Adrenal gland (tissue), 12 donors: ENCODE results near the gene MMEL1. TPM values are rescaled to one million over a fixed set of nuclear protein-coding genes. Genes with fewer than 3 reads are reported as not detected.

Experiments used
- DNase-seq, 7 donors: peaks; one replicate each; pipeline ENCODE4 v3.0.0-alpha.2; 2019 to 2020
- H3K27ac ChIP-seq, 5 donors: fragments of 200-600 bp; sonication (generic) in 4 of 5; 1 replicate in 3 of 5; 2 replicates in 2 of 5; pipeline versions ENCODE4 v1.5.1 to v1.8.0; 2016 to 2020; ENCODE audit warnings: mild to moderate bottlenecking in 1 of 5
- H3K27me3 ChIP-seq: fragments of 200-600 bp; 2 replicates; pipeline ENCODE4 v1.8.0; 2021
- H3K36me3 ChIP-seq, 2 donors: fragments of 200-600 bp; replicated peaks in 1 of 2; 1 replicate in 1 of 2; 2 replicates in 1 of 2; pipeline versions ENCODE4 v1.5.1 to v1.8.0; 2018 to 2022
- H3K4me1 ChIP-seq, 2 donors: fragments of 200-600 bp; replicated peaks in 1 of 2; 1 replicate in 1 of 2; 2 replicates in 1 of 2; pipeline versions ENCODE4 v1.5.1 to v1.8.0; 2018 to 2021
- H3K4me3 ChIP-seq, 4 donors: fragments of 200-600 bp; sonication (generic) in 3 of 4; one replicate each; pipeline ENCODE4 v1.5.1; 2016 to 2018
- H3K9me3 ChIP-seq, 3 donors: fragments of 200-600 bp; sonication (generic) in 1 of 3; replicated peaks in 1 of 3; 1 replicate in 2 of 3; 2 replicates in 1 of 3; pipeline versions ENCODE4 v1.5.1 to v1.8.0; 2016 to 2021
- CTCF ChIP-seq, 6 experiments: fragments of 450-650 bp in 4 of 6; fragments of 200-600 bp in 2 of 6; sonication (generic) in 1 of 6; IDR thresholded peaks; 1 replicate in 5 of 6; 2 replicates in 1 of 6; pipeline versions ENCODE4 v1.5.1 to v1.8.0; 2016 to 2021; ENCODE audit warnings: antibody characterized with exemption in 6 of 6, mild to moderate bottlenecking in 2 of 6, moderate library complexity in 1 of 6
- POLR2A ChIP-seq, 2 donors: fragments of 450-650 bp; IDR thresholded peaks; one replicate each; pipeline ENCODE4 v1.6.1; 2017; ENCODE audit warnings: antibody characterized with exemption in 2 of 2, mild to moderate bottlenecking in 2 of 2, moderate library complexity in 1 of 2
- WGBS, 4 donors: extraction: QIAGEN DNeasy Blood & Tissue Kit in 2 of 4; methylation state at CpG; one replicate each; pipeline versions ENCODE4 v1.1.5 to v1.1.7; 2013 to 2017; 5-methylcytosine and 5-hydroxymethylcytosine counted together
- intact Hi-C, 2 donors: fragments of 100-400 bp; cut with DNase I; formaldehyde crosslinking; loops; one replicate each; pipeline versions ENCODE4 v1.14.1 to v1.15.0; 2022 to 2023
- polyA plus RNA-seq, 3 donors: library from polyadenylated mRNA; stranded (reverse); fragments of 200-250 nt in 2 of 3; fragments of 350-450 nt in 1 of 3; fragmentation: Illumina TruSeq in 1 of 3; extraction: RNeasy Lipid Tissue Mini Kit (QIAGEN cat#74804) in 1 of 3; gene quantifications; one replicate each; pipeline ENCODE4 v1.2.3, GENCODE V29; 2013 to 2014
- total RNA-seq, 9 donors: library from RNA; depleted of rRNA in 4 of 9; stranded (reverse); fragments of >200 nt in 4 of 9; fragments of 120-200 nt in 1 of 9; fragmentation: NEBNext Ultra II Directional in 1 of 9; extraction: Animal tissue kit (Norgen Biotek cat#: 25700) in 1 of 9; gene quantifications; one replicate each; pipeline versions ENCODE4 v1.1.0 to v1.2.4, GENCODE V29; 2013 to 2023
- donor health status: healthy with polysubstance abuse.
- donor health status: Bipolar disorder and iron deficiency.
- donor health status: DM: yes; HTN: yes; CAD: no.
- donor health status: DM: no; HTN: no; CAD: no.
- donor health status: DM: no; HTN: no; CAD: no.
- donor health status: DM: yes; HTN: yes; CAD: no.

MMEL1 gene
- total and polyA plus RNA-seq, 12 donors: 0.30 to 8.2 (median 2.6) TPM

GRCh38 chr1:2641381-2642130 is 8.7 kb upstream of the MMEL1 start:
- intact Hi-C loops: loop anchor here in 1 of 2 donors (5.0 to 10.0 kb wide), 2 partner anchors 59 to 227 kb away; partner anchors contain the start of gene PEX10
- H3K27ac ChIP-seq: peak overlapping the region in 1 of 5 donors; percentile 75
- H3K9me3 ChIP-seq: peaks cover 0 to 8% (median 2%) of the 10 kb centered on the region in 3 donors
- 93 to 100% (median 97%) methylated on average over 2 to 34 of the region's 34 CpGs for WGBS, 4 donors
- no peaks in the 10 kb centered on the region for H3K27me3 ChIP-seq
- peak in 1 of 7 donors; percentile 6 for DNase-seq
- TF ChIP-seq CTCF (IDR thresholded peaks at IDR 0.05) (no peak), POLR2A (IDR thresholded peaks at IDR 0.05) (no peak)
- no peaks in the 10 kb centered on the region for H3K36me3 ChIP-seq
- H3K4me3 ChIP-seq: peak overlapping the region in 1 of 4 donors; percentile 77
- peaks cover 14 to 15% of the 10 kb centered on the region in 2 donors for H3K4me1 ChIP-seq

DNA sequence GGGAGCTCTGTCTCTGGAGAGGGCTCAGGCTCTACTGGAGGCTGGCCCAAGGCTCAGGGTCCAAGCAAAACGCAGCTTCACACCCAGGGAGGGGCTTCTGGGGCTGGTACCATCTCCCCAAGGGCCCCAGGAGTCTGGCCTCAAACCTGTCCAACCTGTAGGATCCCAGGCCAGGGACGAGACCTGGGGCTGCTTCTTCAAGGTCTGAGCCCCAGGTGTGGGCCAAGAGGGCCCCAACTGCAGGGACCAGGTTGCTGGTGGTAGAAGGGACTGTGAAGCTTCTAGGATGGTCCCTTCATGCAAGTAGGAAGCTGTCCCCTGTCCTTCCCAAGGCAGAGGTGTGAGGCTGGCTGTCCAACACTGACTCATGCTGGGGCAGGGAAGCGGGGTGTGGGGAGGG is 7.8 kb upstream of the MMEL1 start:
- WGBS, 4 donors: 62 to 73% (median 69%) methylated on average over 2 to 3 of the region's 3 CpGs; no CpG with 5 or more reads in 1 of the 4 donors
- Histone ChIP-seq H3K27me3 (no peaks in the 10 kb centered on the region), H3K36me3 (no peaks in the 10 kb centered on the region), H3K9me3 (peaks cover 0 to 8% (median 3%) of the 10 kb centered on the region in 3 donors), H3K4me3 (no peak overlapping the region), H3K4me1 (peaks cover 14 to 15% of the 10 kb centered on the region in 2 donors), H3K27ac (peak overlapping the region in 1 of 5 donors; percentile 64)
- no peak for TF ChIP-seq CTCF (IDR thresholded peaks at IDR 0.05)
- TF ChIP-seq POLR2A (IDR thresholded peaks at IDR 0.05): no peak
- no peak for DNase-seq
- intact Hi-C loops: loop anchor here in 1 of 2 donors (5.0 to 10.0 kb wide), 2 partner anchors 58 to 226 kb away; partner anchors contain the start of gene PEX10

GRCh38 chr1:2639607-2640521 is 7.0 kb upstream of the MMEL1 start:
- Histone ChIP-seq H3K4me1 (peaks cover 14 to 15% of the 10 kb centered on the region in 2 donors), H3K27me3 (no peaks in the 10 kb centered on the region), H3K36me3 (no peaks in the 10 kb centered on the region), H3K4me3 (no peak overlapping the region), H3K9me3 (peaks cover 0 to 8% (median 3%) of the 10 kb centered on the region in 3 donors), H3K27ac (peak overlapping the region in 1 of 5 donors; percentile 64)
- intact Hi-C loops: loop anchor here in 1 of 2 donors (5.0 to 10.0 kb wide), 3 partner anchors 48 to 225 kb away; partner anchors contain the start of gene PEX10
- TF ChIP-seq CTCF (IDR thresholded peaks at IDR 0.05) (no peak), POLR2A (IDR thresholded peaks at IDR 0.05) (no peak)
- WGBS, 4 donors: 62 to 78% (median 71%) methylated on average over 25 to 26 of the region's 26 CpGs
- peak in 1 of 7 donors; percentile 86 for DNase-seq
